ENCODE data around the gene COL10A1. TPM values are rescaled to one million over a fixed set of nuclear protein-coding genes. Genes with fewer than 3 reads are reported as not detected.

Gene COL10A1
- total and polyA plus RNA-seq, 2 donors (not counting 3 experiments of a cell fraction or from before 2014, with no cell fraction given) = not detected

- Histone ChIP-seq H3K27me3 (ENCODE audit: control insufficient read depth in 2 of 2, insufficient read depth in 2 of 2, low read length in 2 of 2) (no peaks in the 10 kb centered on the region), H3K9me3 (replicated peaks; ENCODE audit: control insufficient read depth, insufficient read depth, low read length) (no peaks in the 10 kb centered on the region), H3K9ac (replicated peaks; ENCODE audit: extremely low read depth, insufficient read depth, low read length) (no peak overlapping the region), H3K4me1 (ENCODE audit: control insufficient read depth, extremely low read depth, insufficient read depth, low read length) (no peaks in the 10 kb centered on the region), H3K4me3 (replicated peaks in 1 of 3; ENCODE audit: insufficient read depth in 1 of 3, low read depth in 1 of 3, low read length in 3 of 3) (no peak overlapping the region), H3K9me1 (replicated peaks; ENCODE audit: control insufficient read depth, extremely low read depth, insufficient read depth, low read length) (no peaks in the 10 kb centered on the region), H3K79me2 (ENCODE audit: control insufficient read depth, insufficient read depth, low read length) (no peaks in the 10 kb centered on the region), H3K4me2 (ENCODE audit: insufficient read depth, low read length) (no peak overlapping the region), H2AFZ (ENCODE audit: low read depth, low read length) (no peak overlapping the region), H3K27ac (ENCODE audit: insufficient read depth, low read depth, low read length) (no peak overlapping the region), H4K20me1 (replicated peaks; ENCODE audit: control insufficient read depth, extremely low read depth, insufficient read depth, low read length) (no peaks in the 10 kb centered on the region), H3K36me3 (ENCODE audit: control insufficient read depth in 2 of 2, extremely low read depth in 1 of 2, insufficient read depth in 2 of 2, low read length in 2 of 2) (peaks cover 0 to 1% of the 10 kb centered on the region in 2 experiments)
- no TSS peak for BruUV-seq (replicated peaks)
- FAIRE-seq (no peak), DNase-seq (ENCODE audit: low read depth, low spot score) (no peak)
- TF ChIP-seq POLR2A (IDR thresholded peaks at IDR 0.05; ENCODE audit: low read depth, low read length) = no peak
- TF ChIP-seq EZH2 (IDR thresholded peaks at IDR 0.05; ENCODE audit: borderline replicate concordance, low read depth, low read length, severe bottlenecking) = no peak
- no peak for TF ChIP-seq JUN (IDR thresholded peaks at IDR 0.05; ENCODE audit: borderline replicate concordance, insufficient read depth, insufficient read length, low read depth)
- TF ChIP-seq MYC (IDR thresholded peaks at IDR 0.05; ENCODE audit: low read depth, low read length) = no peak
- no peak for TF ChIP-seq GATA2 (IDR thresholded peaks at IDR 0.05; ENCODE audit: insufficient read depth, insufficient read length, low read depth, low read length)
- TF ChIP-seq CTCF (IDR thresholded peaks at IDR 0.05; ENCODE audit: extremely low read depth in 1 of 2, insufficient read depth in 1 of 2, low read depth in 1 of 2, low read length in 2 of 2) = no peak
- no peak for TF ChIP-seq POLR2AphosphoS5 (IDR thresholded peaks at IDR 0.05; ENCODE audit: insufficient read depth, low read depth, low read length)
- no peak for TF ChIP-seq MAX (IDR thresholded peaks at IDR 0.05; ENCODE audit: insufficient read depth, insufficient read length)
- no peak for TF ChIP-seq FOS (IDR thresholded peaks at IDR 0.05; ENCODE audit: borderline replicate concordance, insufficient read depth, low read length)
- intact Hi-C loops (cut with micrococcal nuclease) (no loop called here), dilution Hi-C loops (cut with MboI; ENCODE audit: extremely low pct_ligation_motif_present, low sequenced_read_pairs) (no loop called here)
- POLR2A ChIA-PET = no interaction called here
- CTCF ChIA-PET = interaction anchor here (0.7 to 2.1 kb wide), 3 partner anchors 17 to 415 kb away, joined by 3 to 7 read pairs (median 4); no protein-coding TSS in a partner anchor
Observed at GRCh38 chr6:116118608-116119007, 7.3 kb downstream of the COL10A1 start.

All from endothelial cell of umbilical vein (primary cell).